ENCODE measurements around the gene H6PD.

The H6PD gene

GRCh38 chr1:9204156-9204720, 30.3 kb upstream of the H6PD start:
- DNase-seq (ENCODE audit: low spot score): no peak

DNA sequence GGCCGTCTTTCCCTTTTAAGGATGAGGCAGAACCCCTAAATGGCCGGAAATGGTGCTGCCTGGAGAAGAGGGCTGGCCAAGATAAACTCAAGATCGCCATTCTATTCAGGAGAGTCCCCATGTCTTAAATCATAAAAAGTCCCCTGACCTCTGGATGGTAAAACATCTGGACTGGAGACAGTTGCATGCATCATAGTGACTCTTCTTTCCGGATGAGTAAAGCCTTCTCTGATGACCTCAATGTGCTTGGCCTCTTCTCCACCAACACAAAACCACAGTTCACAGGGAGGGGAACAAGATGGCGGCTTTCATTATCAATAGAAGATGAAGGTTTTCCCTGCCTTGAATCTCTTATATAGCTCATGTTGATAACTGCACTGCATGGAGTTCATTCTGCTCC, 27.5 kb upstream of the H6PD start:
- no peak for DNase-seq (ENCODE audit: low spot score)

DNA sequence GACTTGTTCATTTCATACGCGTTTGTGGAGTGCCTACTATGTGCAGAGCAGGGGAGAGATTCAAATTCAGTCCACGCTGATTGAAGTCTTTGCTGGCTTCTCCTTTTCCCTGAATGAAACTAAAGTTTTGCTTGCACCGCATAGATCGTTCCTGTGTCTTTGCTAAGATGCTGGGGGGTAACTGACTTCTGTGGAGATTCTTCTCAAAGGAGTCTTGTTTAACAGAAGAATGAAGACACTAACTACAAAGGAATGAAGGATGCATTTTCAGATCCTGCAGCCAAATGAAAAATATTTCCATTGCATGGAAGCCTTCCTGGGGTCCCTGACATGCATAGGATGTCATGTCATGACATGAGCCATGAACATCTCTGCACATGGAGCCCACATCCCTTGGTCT, 26.9 kb upstream of the H6PD start:
- no peak for DNase-seq (ENCODE audit: low spot score)

DNA sequence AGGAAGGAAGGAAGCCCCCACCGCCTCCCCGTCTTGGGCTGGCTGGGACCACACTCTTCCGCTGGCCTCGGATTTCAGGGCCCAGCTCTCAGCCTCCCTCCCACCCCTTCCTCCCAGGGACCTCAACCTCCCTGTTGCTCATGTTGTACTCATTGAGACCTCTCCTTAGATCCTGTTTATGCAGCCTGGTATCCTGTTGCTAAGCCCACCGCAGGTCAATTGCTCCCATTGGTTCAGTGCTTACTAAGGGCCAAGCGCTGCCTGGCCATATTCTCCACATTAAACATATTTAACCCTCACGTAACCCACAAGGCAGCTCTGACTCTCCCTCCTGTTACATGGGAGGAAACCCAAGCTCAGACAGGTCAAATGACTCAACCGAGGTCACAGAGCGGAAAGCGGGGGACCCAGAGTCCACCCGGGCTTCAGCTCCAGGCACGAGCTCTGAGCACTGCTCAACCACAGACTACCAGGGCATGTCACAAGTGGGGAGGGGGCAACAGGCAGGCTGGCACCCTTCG, 23.2 kb upstream of the H6PD start:
- DNase-seq (ENCODE audit: low spot score): no peak

DNA sequence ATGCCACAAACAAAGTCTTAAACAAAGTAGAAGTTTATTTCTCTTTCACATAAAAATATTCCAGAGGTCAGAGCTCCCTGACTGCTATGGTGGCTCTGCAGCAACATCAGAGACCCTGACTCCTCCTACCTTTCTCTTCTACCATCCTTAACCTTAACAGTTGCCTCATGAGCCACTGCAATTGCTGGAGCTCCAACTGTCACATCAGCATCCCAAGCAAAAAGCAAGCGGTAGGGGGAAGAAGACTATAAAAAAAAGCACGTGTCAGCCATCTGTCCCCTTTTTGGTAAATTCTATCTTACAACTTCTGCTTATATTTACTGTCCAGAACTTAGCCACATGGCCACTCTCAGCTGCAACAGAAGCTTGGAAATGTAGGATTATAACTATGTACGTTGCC, 21.8 kb upstream of the H6PD start:
- no peak for DNase-seq (ENCODE audit: low spot score)

GRCh38 chr1:9213956-9214355, 20.6 kb upstream of the H6PD start:
- no peak for DNase-seq (ENCODE audit: low spot score)

- DNase-seq (ENCODE audit: low spot score): no peak
These were observed 15.7 kb upstream of the H6PD start for GRCh38 chr1:9218917-9219316.

GRCh38 chr1:9222846-9223625, 11.5 kb upstream of the H6PD start:
- DNase-seq (ENCODE audit: low spot score): no peak

- no peak for DNase-seq (ENCODE audit: low spot score)
These were observed 9.7 kb upstream of the H6PD start for GRCh38 chr1:9224664-9225410.

GRCh38 chr1:9225411-9225785, 9.2 kb upstream of the H6PD start:
- DNase-seq (ENCODE audit: low spot score): no peak

- DNase-seq (ENCODE audit: low spot score): no peak
These were observed 6.0 kb upstream of the H6PD start for GRCh38 chr1:9228609-9229008.

DNA sequence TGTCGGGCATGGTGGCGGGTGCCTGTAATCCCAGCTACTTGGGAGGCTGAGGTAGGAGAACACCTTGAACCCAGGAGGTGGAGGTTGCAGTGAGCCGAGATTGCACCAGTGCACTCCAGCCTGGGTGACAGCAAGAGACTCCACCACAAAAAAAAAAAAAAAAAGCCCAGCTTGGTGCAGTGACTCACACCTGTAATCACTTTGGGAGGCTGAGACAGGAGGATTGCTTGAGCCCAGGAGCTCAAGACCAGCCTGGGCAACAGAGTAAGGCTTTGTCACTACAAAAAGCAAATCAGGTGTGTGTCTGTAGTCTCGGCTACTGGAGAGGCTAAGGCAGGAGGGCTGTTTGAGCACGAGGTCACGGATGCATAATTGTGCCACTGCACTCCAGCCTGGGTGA, 5.0 kb upstream of the H6PD start:
- DNase-seq (ENCODE audit: low spot score): no peak

- DNase-seq (ENCODE audit: low spot score): no peak
These were observed 3.6 kb upstream of the H6PD start for GRCh38 chr1:9230869-9231533.

GRCh38 chr1:9231648-9232332, 2.8 kb upstream of the H6PD start:
- DNase-seq (ENCODE audit: low spot score): no peak

- peak; percentile 56 for DNase-seq (ENCODE audit: low spot score)
These were observed 1.2 kb upstream of the H6PD start for GRCh38 chr1:9233241-9233941.

- no peak for DNase-seq (ENCODE audit: low spot score)
These were observed 692 bp upstream of the H6PD start for GRCh38 chr1:9233942-9234222.

DNA sequence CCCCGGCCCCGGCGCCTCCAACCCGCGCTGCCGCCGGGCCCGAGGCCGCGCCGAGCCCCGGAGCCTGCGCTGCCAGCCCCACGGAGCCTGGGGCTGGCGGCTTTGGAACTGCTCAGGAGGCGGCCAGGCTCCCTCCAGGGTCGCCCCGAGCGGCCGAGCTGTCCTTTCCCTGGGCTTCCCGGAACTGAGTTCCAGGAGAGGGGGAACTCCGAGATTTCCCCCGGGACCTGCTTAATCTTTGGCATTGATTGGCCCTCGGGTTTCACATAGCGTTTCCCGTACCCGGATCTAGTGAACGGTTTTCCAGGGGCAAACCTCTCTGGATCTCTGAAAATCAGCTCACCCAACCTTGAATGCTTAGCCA, 504 bp downstream of the H6PD start:
- DNase-seq (ENCODE audit: low spot score): peak; percentile 72

DNA sequence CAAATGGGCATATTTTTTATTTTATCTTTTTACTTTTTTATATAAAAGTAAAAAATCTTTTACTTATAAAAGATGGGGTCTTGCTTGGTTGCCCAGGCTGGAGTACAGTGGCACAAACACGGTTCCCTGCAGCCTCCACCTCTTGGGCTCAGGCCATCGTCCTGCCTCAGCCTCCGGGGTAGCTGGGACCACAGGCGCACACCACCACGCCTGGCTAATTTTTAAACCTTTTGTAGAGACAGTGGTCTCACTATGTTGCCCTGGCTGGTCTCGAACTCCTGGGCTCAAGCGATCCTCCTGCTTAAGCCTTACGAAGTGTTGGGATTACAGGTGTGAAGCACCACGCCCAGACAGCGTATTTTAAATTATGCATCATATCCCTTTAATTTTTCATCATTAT, 986 bp downstream of the H6PD start:
- no peak for DNase-seq (ENCODE audit: low spot score)

GRCh38 chr1:9238134-9238533, 3.6 kb downstream of the H6PD start:
- no peak for DNase-seq (ENCODE audit: low spot score)

GRCh38 chr1:9238550-9238949, 4.0 kb downstream of the H6PD start:
- no peak for DNase-seq (ENCODE audit: low spot score)

DNA sequence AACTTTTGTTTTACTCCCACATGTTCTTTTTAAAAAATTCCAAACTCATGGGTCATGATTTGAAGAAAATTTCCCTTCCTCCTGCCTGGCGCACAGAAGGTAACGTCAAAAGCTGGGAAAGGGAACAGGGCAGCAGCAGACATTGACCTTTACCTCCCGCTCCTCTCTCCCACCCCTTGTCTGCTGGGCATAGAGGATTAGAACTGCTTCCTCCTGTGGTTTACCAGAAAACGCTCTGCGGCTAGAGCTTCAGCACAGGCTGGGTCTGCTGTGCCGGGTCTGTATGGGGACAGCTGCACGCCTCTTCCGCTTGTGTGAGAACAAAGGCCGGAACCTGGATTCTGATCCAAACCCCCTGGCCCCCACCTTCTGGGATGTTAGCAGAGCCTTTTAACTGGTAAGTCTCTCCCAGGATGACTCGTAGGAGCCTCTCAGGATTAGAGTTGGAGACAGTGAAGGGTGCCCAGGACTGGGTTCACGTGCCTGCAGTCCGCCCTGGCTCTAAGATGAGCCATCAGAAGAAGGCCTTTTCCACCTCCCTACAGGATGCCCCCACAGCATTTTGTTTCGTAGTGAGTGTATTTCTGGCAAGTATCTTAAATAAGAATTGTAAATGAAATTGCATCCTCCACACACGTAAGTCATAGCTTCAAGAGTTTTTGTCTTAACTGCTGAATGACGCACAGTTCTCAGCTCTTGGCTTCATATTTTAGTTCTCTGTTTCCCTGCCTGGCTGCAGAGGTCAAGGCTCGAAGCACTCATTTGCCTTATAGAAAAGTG, 5.2 kb downstream of the H6PD start:
- DNase-seq (ENCODE audit: low spot score): no peak

Measured in AG08396 (cell line).